Heart right ventricle (tissue), 16 donors: ENCODE data around the gene RFTN1. TPM values are rescaled to one million over a fixed set of nuclear protein-coding genes. Genes with fewer than 3 reads are reported as not detected.

ENCODE experiments used
- ATAC-seq, 8 donors: fragments of 200-7000 bp; cut with Tn5 transposase; one replicate each; pipeline ENCODE4 v1.9.1; 2020; ENCODE audit warnings: mild to moderate bottlenecking in 8 of 8, moderate library complexity in 8 of 8, moderate number of reproducible peaks in 1 of 8
- DNase-seq, 2 donors: peaks; one replicate each; pipeline ENCODE4 v3.0.0-alpha.2; 2020
- H3K27ac ChIP-seq, 10 donors: fragments of 200-600 bp; sonication (generic) in 2 of 10; one replicate each; pipeline versions ENCODE4 v1.5.0 to v1.8.0; 2020 to 2022; ENCODE audit warnings: mild to moderate bottlenecking in 3 of 10
- H3K27me3 ChIP-seq, 7 donors: fragments of 200-600 bp; one replicate each; pipeline ENCODE4 v1.8.0; 2021 to 2022; ENCODE audit warnings: mild to moderate bottlenecking in 2 of 7
- H3K36me3 ChIP-seq, 9 donors: fragments of 200-600 bp; sonication (generic) in 1 of 9; one replicate each; pipeline versions ENCODE4 v1.5.0 to v1.8.0; 2020 to 2022; ENCODE audit warnings: mild to moderate bottlenecking in 2 of 9
- H3K4me1 ChIP-seq, 9 donors: fragments of 200-600 bp; sonication (generic) in 1 of 9; one replicate each; pipeline versions ENCODE4 v1.5.0 to v1.8.0; 2020 to 2022; ENCODE audit warnings: mild to moderate bottlenecking in 4 of 9
- H3K4me3 ChIP-seq, 10 donors: fragments of 200-600 bp; sonication (generic) in 2 of 10; one replicate each; pipeline versions ENCODE4 v1.5.0 to v1.8.0; 2020 to 2022; ENCODE audit warnings: mild to moderate bottlenecking in 7 of 10, moderate library complexity in 2 of 10
- H3K9me3 ChIP-seq, 11 donors: fragments of 200-600 bp in 10 of 11; sonication (generic) in 2 of 11; one replicate each; pipeline versions ENCODE4 v1.5.0 to v1.8.0; 2013 to 2022; ENCODE audit warnings: mild to moderate bottlenecking in 2 of 11, control low read depth in 1 of 11, moderate library complexity in 1 of 11
- CTCF ChIP-seq, 9 donors: fragments of 200-600 bp; sonication (generic) in 2 of 9; IDR thresholded peaks; one replicate each; pipeline versions ENCODE4 v1.5.0 to v1.8.0; 2021 to 2022; ENCODE audit warnings: antibody characterized with exemption in 9 of 9, mild to moderate bottlenecking in 5 of 9, moderate library complexity in 1 of 9
- WGBS, 2 donors: extraction: QIAGEN DNeasy Blood & Tissue Kit; methylation state at CpG; one replicate each; pipeline ENCODE4 v1.1.7; 2013; ENCODE audit warnings: inconsistent platforms in 1 of 2; 5-methylcytosine and 5-hydroxymethylcytosine counted together
- intact Hi-C, 10 donors: fragments of 100-400 bp; cut with DNase I; formaldehyde crosslinking; loops; one replicate each; pipeline versions ENCODE4 v1.11.1 to v1.14.2; 2022
- polyA plus RNA-seq, 2 donors: library from polyadenylated mRNA; stranded (reverse); fragments of 200-250 nt; gene quantifications; one replicate each; pipeline ENCODE4 v1.2.3, GENCODE V29; 2013
- total RNA-seq, 10 donors: library from RNA; stranded (reverse); fragmentation: NEBNext Ultra II Directional in 3 of 10; extraction: Animal tissue kit (Norgen Biotek cat#: 25700) in 3 of 10; gene quantifications; one replicate each; pipeline versions ENCODE4 v1.2.1 to v1.2.4, GENCODE V29; 2021 to 2023
- donor health status: Arrhythmogenic right ventricular cardiomyopathy.
- donor health status: ischemic (EF 13 %, LVEDD 7.1; RV severe dilation, severe dysfunction).
- donor health status: healthy with polysubstance abuse.
- donor health status: DM: no; HTN: yes; CAD: no.
- donor health status: DM: no; HTN: no; CAD: no.
- donor health status: ischemic (EF 25% LVEDD 6.9; RV normal size, moderate dysfunction).
- donor health status: ischemic (EF 25% LVEDD 5.7; RV mildly dilated, moderate dysfunction).
- donor health status: healthy.
- donor health status: DM: yes; HTN: yes; CAD: no.
- donor health status: Ischemic cardiomyopathy.
- donor health status: ischemic (EF 35%, LVEDD 5.7; RV mildly dilated, moderate dysfunction).
- donor health status: nonischemic (EF 11% LVEDD 7.7; RV severe dilation, severe dysfunction).
- donor health status: DM: yes; HTN: yes; CAD: no.
- donor health status: PGD.
- donor health status: ischemic (EF 29% LVEDD 5.4; RV normal size, mild dysfunction).
- donor health status: nonischemic (EF 23%, LVEDD 6.1; RV moderate dilation, normal function).

RFTN1 gene
- total and polyA plus RNA-seq, 12 donors, result 17.4 to 32.2 (median 24.0) TPM

- DNase-seq (no peak), ATAC-seq (no peak)
- WGBS, 2 donors, result 53% methylated on average over 3 of the region's 3 CpGs
- no peak overlapping the region for H3K4me3 ChIP-seq
- intact Hi-C loops, result loop anchor here in 1 of 10 donors (5.0 kb wide), 1 partner anchor 273 kb away; no protein-coding TSS in a partner anchor
- H3K36me3 ChIP-seq, result peaks cover 0 to 62% (median 8%) of the 10 kb centered on the region in 9 donors
- H3K9me3 ChIP-seq, result no peaks in the 10 kb centered on the region
- peak overlapping the region in 3 of 10 donors; percentile 7 to 64 (median 21) for H3K27ac ChIP-seq
- H3K27me3 ChIP-seq, result no peaks in the 10 kb centered on the region
- H3K4me1 ChIP-seq, result peaks cover 0 to 31% (median 11%) of the 10 kb centered on the region in 9 donors
- no peak for TF ChIP-seq CTCF (IDR thresholded peaks at IDR 0.05)
These were observed 234.3 kb downstream of the RFTN1 start for GRCh38 chr3:16279010-16279801.

- DNase-seq (no peak), ATAC-seq (peak in 6 of 8 donors; percentile 39 to 78 (median 50))
- WGBS, 2 donors, result 64% methylated on average over 3 of the region's 3 CpGs
- peak overlapping the region in 6 of 10 donors; percentile 7 to 64 (median 40) for H3K27ac ChIP-seq
- no peak for TF ChIP-seq CTCF (IDR thresholded peaks at IDR 0.05)
- no peaks in the 10 kb centered on the region for H3K27me3 ChIP-seq
- peaks cover 0 to 31% (median 11%) of the 10 kb centered on the region in 9 donors for H3K4me1 ChIP-seq
- H3K36me3 ChIP-seq, result peaks cover 0 to 62% (median 8%) of the 10 kb centered on the region in 9 donors
- H3K4me3 ChIP-seq, result no peak overlapping the region
- intact Hi-C loops, result loop anchor here in 1 of 10 donors (5.0 kb wide), 1 partner anchor 275 kb away; no protein-coding TSS in a partner anchor
- H3K9me3 ChIP-seq, result no peaks in the 10 kb centered on the region
These were observed 236.0 kb downstream of the RFTN1 start for GRCh38 chr3:16277471-16277870.

GRCh38 chr3:16273867-16274266 is 239.6 kb downstream of the RFTN1 start:
- no peak overlapping the region for H3K4me3 ChIP-seq
- intact Hi-C loops, result no loop called here
- H3K9me3 ChIP-seq, result no peaks in the 10 kb centered on the region
- no peak for TF ChIP-seq CTCF (IDR thresholded peaks at IDR 0.05)
- 97 to 100% methylated on average over 2 of the region's 2 CpGs for WGBS, 2 donors
- peaks cover 0 to 84% (median 23%) of the 10 kb centered on the region in 9 donors for H3K36me3 ChIP-seq
- ATAC-seq (no peak), DNase-seq (no peak)
- no peak overlapping the region for H3K27ac ChIP-seq
- H3K27me3 ChIP-seq, result no peaks in the 10 kb centered on the region
- peaks cover 0 to 18% (median 7%) of the 10 kb centered on the region in 9 donors for H3K4me1 ChIP-seq

- DNase-seq (no peak), ATAC-seq (no peak)
- TF ChIP-seq CTCF (IDR thresholded peaks at IDR 0.05), result no peak
- H3K9me3 ChIP-seq, result no peaks in the 10 kb centered on the region
- no peaks in the 10 kb centered on the region for H3K27me3 ChIP-seq
- H3K36me3 ChIP-seq, result peaks cover 0 to 78% (median 23%) of the 10 kb centered on the region in 9 donors
- intact Hi-C loops, result no loop called here
- 74 to 84% methylated on average over 1 of the region's 1 CpG for WGBS, 2 donors
- H3K27ac ChIP-seq, result no peak overlapping the region
- peaks cover 0 to 19% (median 12%) of the 10 kb centered on the region in 9 donors for H3K4me1 ChIP-seq
- no peak overlapping the region for H3K4me3 ChIP-seq
These were observed 240.9 kb downstream of the RFTN1 start for GRCh38 chr3:16272588-16272987.
